CD4-positive, alpha-beta T cell treated with Interleukin-6 for 4 hours (primary cell): ENCODE data around the gene BTF3.

Source experiments
- DNase-seq: peaks from one replicate; pipeline ENCODE4 v3.0.0-alpha.2; 2020; ENCODE audit warnings: mixed read lengths

BTF3 gene

DNA sequence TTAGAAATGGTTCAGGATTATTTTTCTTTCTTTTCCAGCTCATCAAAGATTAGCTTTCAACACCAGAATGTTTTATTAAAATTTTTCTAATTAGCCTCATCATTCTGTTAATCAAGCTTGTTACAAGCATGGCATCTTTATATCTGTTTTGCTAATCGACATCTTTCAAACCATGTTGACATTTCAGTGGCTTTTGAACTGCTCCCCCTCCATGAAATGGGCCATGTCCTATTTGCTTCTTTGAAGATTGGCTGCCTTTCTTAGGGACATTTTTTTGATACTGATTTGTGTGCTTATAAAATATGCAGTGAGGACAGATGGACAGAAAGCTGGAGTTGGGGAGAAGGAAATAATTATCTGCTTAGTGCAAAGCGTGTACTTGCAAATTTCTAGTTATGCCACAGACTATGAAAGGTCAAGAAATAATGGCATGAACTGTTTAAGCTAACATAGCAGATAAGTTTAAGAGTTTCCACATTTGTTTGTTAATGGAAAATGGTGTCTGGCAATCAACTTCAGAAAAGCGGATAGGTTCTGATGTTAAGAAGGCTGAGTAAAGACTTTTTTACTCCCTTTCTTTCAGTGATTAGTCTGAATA, 27.5 kb downstream of the BTF3 start:
- no peak for DNase-seq

- DNase-seq, result no peak
These were observed 30.0 kb downstream of the BTF3 start for GRCh38 chr5:73528248-73528647.

- no peak for DNase-seq
These were observed 30.8 kb downstream of the BTF3 start for GRCh38 chr5:73529081-73529480.

GRCh38 chr5:73531356-73531755, 33.1 kb downstream of the BTF3 start:
- DNase-seq, result no peak

GRCh38 chr5:73532195-73532594, 34.0 kb downstream of the BTF3 start:
- no peak for DNase-seq

DNA sequence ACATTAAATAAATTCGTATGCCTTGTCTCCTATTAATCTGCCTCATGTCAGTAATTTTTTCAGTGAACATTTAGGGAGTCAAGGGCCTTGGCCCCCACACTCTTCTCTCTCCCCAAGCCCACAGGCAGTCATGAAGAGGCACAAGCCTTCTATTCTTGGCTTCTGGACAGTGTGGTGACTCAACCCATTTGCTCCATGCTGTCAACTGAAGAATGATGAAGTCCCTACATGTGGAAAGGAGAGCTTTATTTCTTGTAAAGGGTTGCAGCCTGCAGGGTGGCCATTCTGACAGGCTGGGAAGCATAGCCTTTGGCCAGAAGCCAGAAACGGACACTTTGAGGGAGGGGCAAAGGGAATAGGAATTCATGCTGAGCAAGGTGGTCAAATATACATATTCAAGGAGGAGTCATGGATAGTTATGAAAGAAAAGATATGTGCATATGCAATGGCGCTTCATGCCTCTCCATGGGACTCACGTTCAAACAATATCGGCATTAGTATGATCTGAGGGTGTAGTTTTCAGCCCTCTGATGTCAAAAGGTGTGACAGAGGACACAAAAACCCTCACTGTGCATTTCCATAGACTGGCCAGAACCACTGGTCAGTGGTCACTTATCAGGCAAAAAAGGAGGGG, 35.9 kb downstream of the BTF3 start:
- no peak for DNase-seq

DNA sequence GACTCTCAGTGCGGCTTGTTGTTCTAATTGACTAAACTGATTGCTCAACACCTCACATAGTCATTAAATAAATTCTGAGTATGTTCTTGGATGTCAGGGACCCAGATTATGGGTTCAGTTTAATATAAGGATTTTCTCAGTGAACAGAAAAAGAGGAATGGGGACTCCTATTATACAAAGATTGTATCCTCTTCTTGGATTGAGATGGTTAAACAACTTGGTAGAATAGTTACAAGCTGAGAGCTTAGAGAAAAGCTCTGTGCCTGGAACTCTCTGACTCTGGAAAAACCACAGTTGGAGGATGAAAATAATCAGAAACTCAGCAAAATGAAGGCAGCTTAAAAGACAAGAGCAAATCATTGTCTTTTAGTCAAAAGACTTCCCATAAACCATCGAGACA, 36.7 kb downstream of the BTF3 start:
- no peak for DNase-seq

DNA sequence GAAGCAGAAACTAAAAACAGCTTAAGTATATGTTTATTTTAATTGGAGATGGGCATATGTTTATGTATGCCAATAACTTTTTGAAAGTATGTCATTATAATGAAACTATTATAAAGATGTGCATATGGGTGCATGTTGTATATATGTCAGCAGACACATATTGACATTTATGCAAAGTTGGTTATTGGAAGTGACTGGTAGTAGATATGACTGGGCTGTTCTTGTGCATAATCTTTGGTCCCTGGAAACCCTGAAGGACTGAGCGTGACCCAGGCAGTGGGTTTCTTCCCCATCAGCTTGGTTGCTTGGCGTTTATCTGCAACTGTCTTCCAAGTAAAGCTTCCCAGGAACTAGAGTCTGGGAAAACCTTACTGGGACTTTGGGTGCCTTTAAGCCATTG, 41.5 kb downstream of the BTF3 start:
- no peak for DNase-seq

DNA sequence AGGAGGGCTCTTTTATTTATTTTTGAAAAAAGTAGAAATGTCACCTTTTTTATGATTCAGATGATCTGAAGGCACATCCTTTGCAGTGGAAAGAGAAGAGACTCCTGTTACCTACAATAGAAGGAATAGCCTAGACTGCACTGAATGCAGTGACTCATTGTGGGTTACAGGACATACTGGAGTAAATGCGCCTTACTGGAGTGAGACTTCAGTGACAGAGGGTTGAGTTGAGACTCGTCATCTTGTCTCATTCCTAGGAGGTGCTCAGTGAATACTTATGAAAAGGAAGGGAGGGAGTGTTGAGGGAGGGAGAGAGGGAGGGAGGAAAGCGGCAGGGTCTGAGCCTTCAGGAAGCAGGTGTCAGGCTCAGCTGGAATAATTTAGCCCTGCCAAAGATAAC, 42.0 kb downstream of the BTF3 start:
- DNase-seq, result no peak

DNA sequence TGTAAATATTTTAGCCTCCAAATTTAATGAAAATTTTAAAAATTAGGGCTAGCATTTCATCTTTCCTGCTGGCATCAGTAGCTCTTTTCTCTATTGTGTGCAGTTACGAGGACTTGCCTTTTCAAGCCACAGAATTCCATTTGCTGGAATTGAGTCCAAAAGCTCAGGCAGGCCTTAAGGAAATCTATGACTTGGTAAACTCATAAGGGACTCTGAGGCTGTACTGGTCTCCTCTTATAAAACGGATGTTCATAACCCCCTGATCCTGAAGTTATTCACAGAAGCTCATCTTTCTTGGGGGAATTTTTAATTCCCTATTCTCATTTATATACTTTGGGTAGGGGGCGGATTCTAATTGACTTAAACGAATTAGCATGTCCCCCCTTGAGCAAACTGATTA, 43.8 kb downstream of the BTF3 start:
- DNase-seq, result no peak

DNA sequence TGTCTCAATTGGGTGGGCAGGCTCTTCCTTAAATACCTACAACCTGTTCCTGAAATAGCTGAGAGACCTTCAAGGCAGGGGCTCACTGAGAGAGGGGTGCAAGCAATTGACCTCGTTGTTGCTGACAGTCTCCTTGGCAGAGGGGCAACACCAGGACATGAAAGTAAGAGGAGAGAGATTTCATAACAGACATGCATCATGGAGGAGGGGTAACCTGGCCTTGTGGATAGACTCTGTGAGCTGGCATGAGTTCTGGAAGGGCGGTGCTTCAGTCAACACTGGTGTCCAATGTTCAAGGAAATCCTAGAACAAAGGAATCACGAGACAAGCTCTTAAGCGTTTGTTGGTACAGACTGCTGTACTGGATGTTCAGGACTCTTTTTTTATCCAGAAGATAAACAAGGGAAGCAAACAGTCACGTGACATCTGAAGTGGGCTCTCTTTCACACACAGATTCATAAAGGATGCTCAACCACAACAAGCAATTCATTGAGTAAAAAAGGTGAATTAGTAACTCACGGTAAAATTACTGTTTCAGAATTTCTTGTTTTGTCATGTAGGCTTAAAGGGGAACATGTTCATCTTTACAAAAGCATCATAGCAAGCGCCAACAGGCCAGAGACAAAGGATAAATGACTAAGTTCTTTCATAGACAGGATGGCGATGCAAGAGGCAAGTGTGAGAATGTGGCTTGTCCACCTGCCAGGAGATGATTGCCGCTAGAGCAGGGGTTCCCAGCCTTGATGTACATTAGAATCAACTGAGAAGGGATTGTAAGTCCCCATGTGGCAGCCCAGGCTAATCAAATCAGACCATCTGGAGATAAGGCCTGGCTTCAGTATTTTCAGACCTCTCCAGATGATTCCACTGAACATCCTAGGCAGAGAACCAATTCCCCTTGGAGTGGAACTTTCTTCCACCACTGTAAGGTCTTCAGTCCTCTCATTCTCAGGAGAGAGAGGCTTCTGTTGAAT, 46.5 kb downstream of the BTF3 start:
- DNase-seq, result no peak

DNA sequence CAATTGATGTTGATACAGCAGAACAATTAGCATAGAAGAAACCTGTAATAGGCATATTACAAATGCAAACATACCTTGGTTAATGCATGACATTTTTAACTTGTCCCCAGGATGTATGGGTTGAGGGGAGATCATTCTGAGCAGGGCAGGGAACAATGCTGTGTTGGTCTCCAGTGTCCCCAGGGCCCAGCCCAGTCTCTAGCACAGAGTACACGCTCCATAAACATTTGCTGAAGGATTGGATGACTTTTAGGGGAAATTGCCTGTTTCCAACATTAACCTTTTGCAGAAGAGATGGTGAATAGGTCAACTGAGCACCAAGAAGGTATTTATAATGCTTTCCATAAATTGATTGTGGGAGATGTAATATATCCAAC, 47.1 kb downstream of the BTF3 start:
- DNase-seq, result no peak

DNA sequence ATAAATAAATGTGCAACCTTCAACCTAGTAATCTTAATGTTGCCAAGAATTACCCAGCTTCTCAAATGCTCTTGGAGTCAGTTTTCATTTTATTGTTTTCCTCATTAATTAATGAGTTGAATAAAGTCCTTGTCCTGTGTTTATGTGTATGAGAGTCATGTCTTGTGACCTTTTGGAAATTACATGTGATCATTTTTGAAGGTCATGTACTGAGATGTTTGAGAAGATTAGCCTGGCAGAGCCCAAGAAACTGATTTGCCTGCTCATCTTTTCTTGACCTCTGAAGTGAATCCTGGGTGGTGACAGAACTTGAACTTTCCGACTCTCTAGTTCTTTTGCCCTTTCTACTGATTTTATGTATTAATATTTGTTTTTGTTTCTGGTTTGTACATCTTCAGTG, 51.8 kb downstream of the BTF3 start:
- DNase-seq, result no peak

GRCh38 chr5:73552642-73553041, 54.4 kb downstream of the BTF3 start:
- no peak for DNase-seq
